Measurements from ENCODE around the gene RFK. TPM values are rescaled to one million over a fixed set of nuclear protein-coding genes. Genes with fewer than 3 reads are reported as not detected.

RFK gene
- total RNA-seq, 1 donor from 2014 or later, result 16.3 TPM

- H3K27me3 Mint-ChIP-seq (ENCODE audit: low read depth), result peaks cover 15% of the 10 kb centered on the region
- no peak for DNase-seq (ENCODE audit: low read depth, low spot score)
- no peak overlapping the region for H3K27ac Mint-ChIP-seq (ENCODE audit: unreplicated experiment)
- H3K9me3 Mint-ChIP-seq, result peaks cover 3% of the 10 kb centered on the region
- H3K4me3 Mint-ChIP-seq, result no peak overlapping the region
- no peaks in the 10 kb centered on the region for H3K36me3 Mint-ChIP-seq (ENCODE audit: low read depth)
- no peak for TF ChIP-seq CTCF (conservative IDR thresholded peaks at IDR 0.05)
- H3K4me1 Mint-ChIP-seq, result no peaks in the 10 kb centered on the region
These were observed 52.0 kb downstream of the RFK start for GRCh38 chr9:76342201-76342600.

- no peak overlapping the region for H3K4me3 Mint-ChIP-seq
- H3K4me1 Mint-ChIP-seq, result no peaks in the 10 kb centered on the region
- H3K9me3 Mint-ChIP-seq, result peaks cover 3% of the 10 kb centered on the region
- no peak for TF ChIP-seq CTCF (conservative IDR thresholded peaks at IDR 0.05)
- H3K36me3 Mint-ChIP-seq (ENCODE audit: low read depth), result no peaks in the 10 kb centered on the region
- peaks cover 15% of the 10 kb centered on the region for H3K27me3 Mint-ChIP-seq (ENCODE audit: low read depth)
- H3K27ac Mint-ChIP-seq (ENCODE audit: unreplicated experiment), result no peak overlapping the region
- DNase-seq (ENCODE audit: low read depth, low spot score), result no peak
These were observed 52.6 kb downstream of the RFK start for GRCh38 chr9:76341616-76342015.

GRCh38 chr9:76338418-76338817, 55.8 kb downstream of the RFK start:
- H3K4me3 Mint-ChIP-seq, result no peak overlapping the region
- H3K27ac Mint-ChIP-seq (ENCODE audit: unreplicated experiment), result no peak overlapping the region
- TF ChIP-seq CTCF (conservative IDR thresholded peaks at IDR 0.05), result no peak
- peaks cover under 1% of the 10 kb centered on the region for H3K9me3 Mint-ChIP-seq
- peaks cover 14% of the 10 kb centered on the region for H3K27me3 Mint-ChIP-seq (ENCODE audit: low read depth)
- H3K36me3 Mint-ChIP-seq (ENCODE audit: low read depth), result no peaks in the 10 kb centered on the region
- H3K4me1 Mint-ChIP-seq, result no peaks in the 10 kb centered on the region
- DNase-seq (ENCODE audit: low read depth, low spot score), result no peak

- H3K4me1 Mint-ChIP-seq, result no peaks in the 10 kb centered on the region
- no peaks in the 10 kb centered on the region for H3K9me3 Mint-ChIP-seq
- no peak for DNase-seq (ENCODE audit: low read depth, low spot score)
- no peaks in the 10 kb centered on the region for H3K36me3 Mint-ChIP-seq (ENCODE audit: low read depth)
- TF ChIP-seq CTCF (conservative IDR thresholded peaks at IDR 0.05), result no peak
- H3K4me3 Mint-ChIP-seq, result no peak overlapping the region
- H3K27me3 Mint-ChIP-seq (ENCODE audit: low read depth), result peaks cover 14% of the 10 kb centered on the region
- H3K27ac Mint-ChIP-seq (ENCODE audit: unreplicated experiment), result no peak overlapping the region
These were observed 58.2 kb downstream of the RFK start for GRCh38 chr9:76336027-76336426.

Other genes starting within 250 kb of the RFK start
- 1.6 and 2.3 TPM in 2 replicates for gene GCNT1, start 64.8 kb upstream of the RFK start, total RNA-seq